WTC11 (cell line): ENCODE measurements around the gene CERCAM. TPM values are rescaled to one million over a fixed set of nuclear protein-coding genes. Genes with fewer than 3 reads are reported as not detected.

Experiments used
- ATAC-seq: fragments of 200-7000 bp; cut with Tn5 transposase; 2 replicates; pipeline ENCODE4 v1.10.0; 2021; ENCODE audit warnings: mild to moderate bottlenecking, moderate library complexity
- CTCF ChIA-PET: fragments of 300-600 bp; sonication (Branson Sonifier 250); formaldehyde crosslinking; loops from one replicate; lab custom pipeline; 2021; ENCODE audit warnings: antibody characterized with exemption; lab: Charles Lee
- POLR2A ChIA-PET: fragments of 350-600 bp; sonication (Branson Sonifier 250); formaldehyde crosslinking; loops from one replicate; lab custom pipeline; 2021; ENCODE audit warnings: antibody characterized with exemption; lab: Charles Lee
- DNase-seq: peaks from one replicate; pipeline ENCODE4 v3.0.0; 2021; ENCODE audit warnings: low spot score
- H3K27ac Mint-ChIP-seq: 2 replicates; pipeline ENCODE4 v1.8.0; 2021; ENCODE audit warnings: mixed read lengths
- H3K27me3 Mint-ChIP-seq: 2 replicates; pipeline ENCODE4 v1.8.0; 2021; ENCODE audit warnings: low read depth, mild to moderate bottlenecking, moderate library complexity, mixed read lengths
- H3K36me3 Mint-ChIP-seq: 2 replicates; pipeline ENCODE4 v1.8.0; 2021; ENCODE audit warnings: mixed read lengths
- H3K4me1 Mint-ChIP-seq: 2 replicates; pipeline ENCODE4 v1.8.0; 2022; ENCODE audit warnings: mixed read lengths
- H3K4me3 Mint-ChIP-seq: 2 replicates; pipeline ENCODE4 v1.8.0; 2021; ENCODE audit warnings: mild to moderate bottlenecking, moderate library complexity, mixed read lengths
- H3K9me3 Mint-ChIP-seq: 2 replicates; pipeline ENCODE4 v1.8.0; 2021; ENCODE audit warnings: mixed read lengths
- CREB1 ChIP-seq: sonication (generic); formaldehyde crosslinking; IDR thresholded peaks from 2 replicates; pipeline ENCODE4 v1.8.0; 2023; ENCODE audit warnings: mild to moderate bottlenecking, missing genetic modification reagents
- FOXJ3 ChIP-seq: sonication (generic); formaldehyde crosslinking; IDR thresholded peaks from 2 replicates; pipeline ENCODE4 v1.9.0; 2021; ENCODE audit warnings: missing genetic modification reagents, mild to moderate bottlenecking, borderline replicate concordance
- GRHL2 ChIP-seq: fragments of 250-450 bp; sonication (Bioruptor Pico); IDR thresholded peaks from 2 replicates; pipeline ENCODE4 v1.8.0; 2022; ENCODE audit warnings: mild to moderate bottlenecking, moderate library complexity; ENCODE audit not compliant: insufficient replicate concordance, severe bottlenecking
- MYBL2 ChIP-seq: sonication (generic); formaldehyde crosslinking; IDR thresholded peaks from 2 replicates; pipeline ENCODE4 v1.8.1; 2023; ENCODE audit warnings: mild to moderate bottlenecking, moderate library complexity, missing genetic modification reagents
- NFATC4 ChIP-seq: fragments of 250-450 bp; sonication (Bioruptor Pico); IDR thresholded peaks from 2 replicates; pipeline ENCODE4 v1.9.0; 2021; ENCODE audit warnings: mild to moderate bottlenecking
- ZNF121 ChIP-seq: sonication (generic); formaldehyde crosslinking; IDR thresholded peaks from 2 replicates; pipeline ENCODE4 v1.8.0; 2023; ENCODE audit warnings: missing genetic modification reagents
- total RNA-seq: library from RNA; stranded (reverse); gene quantifications from 3 replicates; pipeline ENCODE4 v1.2.3, GENCODE V29; 2021
- TF ChIP-seq, protein P1 (sequence below): sonication (generic); formaldehyde crosslinking; IDR thresholded peaks from 2 replicates; pipeline ENCODE4 v1.8.0; 2022; ENCODE audit warnings: mild to moderate bottlenecking, missing genetic modification reagents
- TF ChIP-seq, protein P2 (sequence below): sonication (generic); formaldehyde crosslinking; IDR thresholded peaks from 2 replicates; pipeline ENCODE4 v1.8.0; 2023; ENCODE audit warnings: mild to moderate bottlenecking, missing genetic modification reagents
- TF ChIP-seq, protein P3 (sequence below): sonication (generic); formaldehyde crosslinking; IDR thresholded peaks from 2 replicates; pipeline ENCODE4 v1.8.1; 2023; ENCODE audit warnings: mild to moderate bottlenecking, missing genetic modification reagents, moderate library complexity
- TF ChIP-seq, protein P4 (sequence below): sonication (generic); formaldehyde crosslinking; IDR thresholded peaks from 2 replicates; pipeline ENCODE4 v1.8.1; 2023; ENCODE audit warnings: mild to moderate bottlenecking, missing genetic modification reagents
- TF ChIP-seq, protein P5 (sequence below): sonication (generic); formaldehyde crosslinking; conservative IDR thresholded peaks from 2 replicates; pipeline ENCODE4 v1.8.1; 2023; ENCODE audit warnings: mild to moderate bottlenecking, low read depth, missing genetic modification reagents, moderate library complexity
- TF ChIP-seq, protein P6 (sequence below): sonication (generic); formaldehyde crosslinking; IDR thresholded peaks from 2 replicates; pipeline ENCODE4 v1.8.0; 2023; ENCODE audit warnings: missing genetic modification reagents

The CERCAM gene
- total RNA-seq, 1 experiment from 2014 or later = 15.2 TPM

DNA sequence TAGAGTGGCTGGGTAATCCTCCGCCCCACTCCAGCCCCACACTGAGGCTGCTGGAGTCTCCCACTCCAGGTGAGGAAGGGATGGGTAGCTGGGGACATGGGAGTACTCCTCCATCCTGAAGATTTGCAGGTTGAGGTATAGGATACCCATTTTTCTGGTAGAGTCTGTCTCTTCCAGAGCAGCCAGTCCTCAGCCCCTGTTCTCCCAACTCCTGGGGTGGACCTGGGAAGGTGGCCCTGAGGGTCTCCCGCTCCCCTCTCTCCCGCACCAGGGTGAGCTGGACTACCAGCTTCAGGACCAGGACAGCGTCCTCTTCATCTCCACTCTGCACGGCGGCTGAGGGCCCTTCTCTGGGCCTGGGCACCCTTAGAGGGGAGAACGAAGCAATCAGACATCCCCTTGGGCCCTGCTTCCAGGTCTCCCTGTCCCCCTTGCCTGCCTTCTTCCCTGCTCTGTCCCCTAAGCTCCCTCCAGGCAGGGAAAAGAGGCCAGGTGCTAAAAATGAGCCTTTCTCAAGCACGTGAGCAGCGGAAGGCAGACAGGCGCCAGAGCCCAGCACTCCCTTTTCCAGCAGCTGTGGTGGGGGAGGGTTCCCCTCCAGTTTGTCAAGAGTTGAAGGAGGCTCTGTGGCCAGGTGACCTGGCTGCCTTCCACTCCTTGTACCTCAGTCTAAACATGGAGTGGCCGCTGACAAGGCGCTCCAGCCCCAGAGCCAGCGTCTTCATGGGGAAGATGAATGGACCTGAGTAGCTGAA is 31.1 kb upstream of the CERCAM start:
- no peak overlapping the region for H3K4me3 Mint-ChIP-seq
- DNase-seq = peak; percentile 33
- ChIA-PET CTCF (interaction anchor here (1.3 to 8.3 kb wide), 8 partner anchors 19 to 272 kb away, joined by 3 to 74 read pairs (median 6); partner anchors contain the start of genes CERCAM and URM1), POLR2A (interaction anchor here (1.2 kb wide), 1 partner anchor 114 kb away, joined by 5 read pairs; the partner anchor contains the start of genes GOLGA2 and SWI5)
- H3K4me1 Mint-ChIP-seq = peaks cover 65% of the 10 kb centered on the region
- peaks cover 14% of the 10 kb centered on the region for H3K36me3 Mint-ChIP-seq
- TF ChIP-seq, protein P1, sequence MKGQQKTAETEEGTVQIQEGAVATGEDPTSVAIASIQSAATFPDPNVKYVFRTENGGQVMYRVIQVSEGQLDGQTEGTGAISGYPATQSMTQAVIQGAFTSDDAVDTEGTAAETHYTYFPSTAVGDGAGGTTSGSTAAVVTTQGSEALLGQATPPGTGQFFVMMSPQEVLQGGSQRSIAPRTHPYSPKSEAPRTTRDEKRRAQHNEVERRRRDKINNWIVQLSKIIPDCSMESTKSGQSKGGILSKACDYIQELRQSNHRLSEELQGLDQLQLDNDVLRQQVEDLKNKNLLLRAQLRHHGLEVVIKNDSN (CRISPR knock-in tag) = 0 out of 2 replicates have a peak, but pooled peaks have one; percentile 21
- TF ChIP-seq, protein P2, sequence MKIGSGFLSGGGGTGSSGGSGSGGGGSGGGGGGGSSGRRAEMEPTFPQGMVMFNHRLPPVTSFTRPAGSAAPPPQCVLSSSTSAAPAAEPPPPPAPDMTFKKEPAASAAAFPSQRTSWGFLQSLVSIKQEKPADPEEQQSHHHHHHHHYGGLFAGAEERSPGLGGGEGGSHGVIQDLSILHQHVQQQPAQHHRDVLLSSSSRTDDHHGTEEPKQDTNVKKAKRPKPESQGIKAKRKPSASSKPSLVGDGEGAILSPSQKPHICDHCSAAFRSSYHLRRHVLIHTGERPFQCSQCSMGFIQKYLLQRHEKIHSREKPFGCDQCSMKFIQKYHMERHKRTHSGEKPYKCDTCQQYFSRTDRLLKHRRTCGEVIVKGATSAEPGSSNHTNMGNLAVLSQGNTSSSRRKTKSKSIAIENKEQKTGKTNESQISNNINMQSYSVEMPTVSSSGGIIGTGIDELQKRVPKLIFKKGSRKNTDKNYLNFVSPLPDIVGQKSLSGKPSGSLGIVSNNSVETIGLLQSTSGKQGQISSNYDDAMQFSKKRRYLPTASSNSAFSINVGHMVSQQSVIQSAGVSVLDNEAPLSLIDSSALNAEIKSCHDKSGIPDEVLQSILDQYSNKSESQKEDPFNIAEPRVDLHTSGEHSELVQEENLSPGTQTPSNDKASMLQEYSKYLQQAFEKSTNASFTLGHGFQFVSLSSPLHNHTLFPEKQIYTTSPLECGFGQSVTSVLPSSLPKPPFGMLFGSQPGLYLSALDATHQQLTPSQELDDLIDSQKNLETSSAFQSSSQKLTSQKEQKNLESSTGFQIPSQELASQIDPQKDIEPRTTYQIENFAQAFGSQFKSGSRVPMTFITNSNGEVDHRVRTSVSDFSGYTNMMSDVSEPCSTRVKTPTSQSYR = no peak
- TF ChIP-seq, protein P3, sequence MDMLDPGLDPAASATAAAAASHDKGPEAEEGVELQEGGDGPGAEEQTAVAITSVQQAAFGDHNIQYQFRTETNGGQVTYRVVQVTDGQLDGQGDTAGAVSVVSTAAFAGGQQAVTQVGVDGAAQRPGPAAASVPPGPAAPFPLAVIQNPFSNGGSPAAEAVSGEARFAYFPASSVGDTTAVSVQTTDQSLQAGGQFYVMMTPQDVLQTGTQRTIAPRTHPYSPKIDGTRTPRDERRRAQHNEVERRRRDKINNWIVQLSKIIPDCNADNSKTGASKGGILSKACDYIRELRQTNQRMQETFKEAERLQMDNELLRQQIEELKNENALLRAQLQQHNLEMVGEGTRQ = 0 out of 2 replicates have a peak, but pooled peaks have one; percentile 14
- no peaks in the 10 kb centered on the region for H3K9me3 Mint-ChIP-seq
- H3K27ac Mint-ChIP-seq = no peak overlapping the region
- peaks cover 97% of the 10 kb centered on the region for H3K27me3 Mint-ChIP-seq
- ATAC-seq = peak; percentile 5; the same call in 1 of the 2 replicates

DNA sequence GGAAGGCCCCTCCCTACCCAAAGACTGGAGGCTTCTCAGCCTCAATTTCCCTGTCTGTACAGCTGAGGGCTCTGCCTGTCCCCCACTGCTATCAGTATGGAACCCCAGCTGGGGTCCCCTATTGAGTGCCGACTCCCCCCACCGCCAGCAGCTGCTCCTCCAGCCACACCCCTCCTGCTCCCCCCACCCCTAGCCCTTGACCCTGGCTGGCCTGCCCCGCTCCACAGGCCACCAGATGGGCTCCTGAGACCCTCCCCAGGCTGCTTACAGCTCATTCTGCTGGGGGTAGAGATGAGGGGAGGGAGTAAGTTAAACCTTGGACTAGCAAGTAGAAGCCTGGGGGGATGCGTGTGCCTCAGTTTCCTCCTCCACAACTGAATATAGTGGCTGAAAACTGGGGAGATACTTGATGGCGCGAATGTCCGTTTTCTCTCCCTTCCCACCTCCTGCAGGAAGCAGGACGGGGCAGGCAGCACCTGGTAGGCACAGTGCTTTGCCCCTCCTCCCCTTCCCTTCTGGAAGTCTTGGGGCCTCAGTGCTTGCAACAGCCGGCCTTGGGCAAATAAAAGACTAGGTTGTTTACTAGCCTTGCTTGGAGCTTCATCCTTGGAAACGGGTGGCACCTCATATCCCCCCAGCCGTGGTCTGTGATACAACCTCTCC is 30.4 kb upstream of the CERCAM start:
- no peak for ATAC-seq
- Mint-ChIP-seq H3K4me1 (peaks cover 63% of the 10 kb centered on the region), H3K27ac (no peak overlapping the region), H3K4me3 (no peak overlapping the region), H3K9me3 (no peaks in the 10 kb centered on the region), H3K27me3 (peaks cover 97% of the 10 kb centered on the region), H3K36me3 (peaks cover 14% of the 10 kb centered on the region)
- CTCF ChIA-PET = interaction anchor here (1.0 to 8.3 kb wide), 9 partner anchors 19 to 273 kb away, joined by 3 to 74 read pairs (median 6); partner anchors contain the start of genes CERCAM and URM1
- TF ChIP-seq NFATC4 (no peak), ZNF121 (0 out of 2 replicates have a peak, but pooled peaks have one; percentile 5)
- no peak for DNase-seq
- POLR2A ChIA-PET = interaction anchor here (1.2 kb wide), 1 partner anchor 114 kb away, joined by 5 read pairs; the partner anchor contains the start of genes GOLGA2 and SWI5

DNA sequence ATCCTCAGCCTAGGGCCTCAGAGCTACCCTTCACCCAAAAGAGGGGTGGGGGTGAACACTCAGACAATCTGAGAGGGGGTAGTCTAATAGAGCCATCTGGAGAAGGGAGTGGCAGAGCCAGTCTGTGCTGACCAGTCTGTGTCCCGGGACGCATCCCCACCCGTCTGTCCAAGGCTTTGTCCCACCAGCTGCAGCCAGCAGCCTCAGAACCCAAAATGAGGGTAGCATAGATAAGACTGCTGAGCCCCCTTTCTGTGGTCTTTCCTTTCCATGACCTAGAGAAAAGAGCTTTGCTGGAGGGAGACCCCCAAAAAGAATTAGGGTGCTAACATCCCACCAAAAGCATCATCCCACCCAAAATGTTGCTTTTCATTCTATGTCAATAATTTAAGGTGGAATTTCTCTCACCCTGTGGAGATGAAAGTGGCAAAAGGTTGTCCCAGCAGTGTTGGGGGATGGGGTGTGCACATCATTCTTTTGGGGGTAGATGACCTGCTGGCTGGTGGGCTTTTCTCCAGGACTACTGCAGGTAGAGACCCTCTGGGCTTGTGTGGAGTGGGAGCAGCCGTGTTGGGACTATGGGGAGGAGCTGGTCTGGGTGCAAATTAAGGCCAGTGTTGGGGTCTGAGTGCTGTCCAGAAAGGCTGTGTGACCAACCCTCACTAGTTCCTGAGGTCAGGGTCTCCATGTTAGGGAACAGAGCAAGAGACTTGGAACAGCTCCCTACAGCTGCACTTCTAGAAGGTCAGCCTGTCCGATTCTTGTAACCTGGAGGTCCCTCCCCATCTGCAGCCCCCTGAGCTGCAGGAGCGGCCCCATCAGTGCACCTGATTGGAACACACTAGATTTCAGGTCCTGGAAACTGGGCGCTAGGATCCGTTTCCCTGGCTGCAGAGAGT is 29.6 kb upstream of the CERCAM start:
- ATAC-seq (no peak), DNase-seq (no peak)
- no peak for TF ChIP-seq MYBL2 (CRISPR knock-in tag)
- no peak for TF ChIP-seq GRHL2 (CRISPR knock-in tag)
- TF ChIP-seq, protein P4, sequence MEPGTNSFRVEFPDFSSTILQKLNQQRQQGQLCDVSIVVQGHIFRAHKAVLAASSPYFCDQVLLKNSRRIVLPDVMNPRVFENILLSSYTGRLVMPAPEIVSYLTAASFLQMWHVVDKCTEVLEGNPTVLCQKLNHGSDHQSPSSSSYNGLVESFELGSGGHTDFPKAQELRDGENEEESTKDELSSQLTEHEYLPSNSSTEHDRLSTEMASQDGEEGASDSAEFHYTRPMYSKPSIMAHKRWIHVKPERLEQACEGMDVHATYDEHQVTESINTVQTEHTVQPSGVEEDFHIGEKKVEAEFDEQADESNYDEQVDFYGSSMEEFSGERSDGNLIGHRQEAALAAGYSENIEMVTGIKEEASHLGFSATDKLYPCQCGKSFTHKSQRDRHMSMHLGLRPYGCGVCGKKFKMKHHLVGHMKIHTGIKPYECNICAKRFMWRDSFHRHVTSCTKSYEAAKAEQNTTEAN (CRISPR knock-in tag) = no peak
- TF ChIP-seq, protein P5, sequence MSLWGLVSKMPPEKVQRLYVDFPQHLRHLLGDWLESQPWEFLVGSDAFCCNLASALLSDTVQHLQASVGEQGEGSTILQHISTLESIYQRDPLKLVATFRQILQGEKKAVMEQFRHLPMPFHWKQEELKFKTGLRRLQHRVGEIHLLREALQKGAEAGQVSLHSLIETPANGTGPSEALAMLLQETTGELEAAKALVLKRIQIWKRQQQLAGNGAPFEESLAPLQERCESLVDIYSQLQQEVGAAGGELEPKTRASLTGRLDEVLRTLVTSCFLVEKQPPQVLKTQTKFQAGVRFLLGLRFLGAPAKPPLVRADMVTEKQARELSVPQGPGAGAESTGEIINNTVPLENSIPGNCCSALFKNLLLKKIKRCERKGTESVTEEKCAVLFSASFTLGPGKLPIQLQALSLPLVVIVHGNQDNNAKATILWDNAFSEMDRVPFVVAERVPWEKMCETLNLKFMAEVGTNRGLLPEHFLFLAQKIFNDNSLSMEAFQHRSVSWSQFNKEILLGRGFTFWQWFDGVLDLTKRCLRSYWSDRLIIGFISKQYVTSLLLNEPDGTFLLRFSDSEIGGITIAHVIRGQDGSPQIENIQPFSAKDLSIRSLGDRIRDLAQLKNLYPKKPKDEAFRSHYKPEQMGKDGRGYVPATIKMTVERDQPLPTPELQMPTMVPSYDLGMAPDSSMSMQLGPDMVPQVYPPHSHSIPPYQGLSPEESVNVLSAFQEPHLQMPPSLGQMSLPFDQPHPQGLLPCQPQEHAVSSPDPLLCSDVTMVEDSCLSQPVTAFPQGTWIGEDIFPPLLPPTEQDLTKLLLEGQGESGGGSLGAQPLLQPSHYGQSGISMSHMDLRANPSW = no peak
- no peak for TF ChIP-seq FOXJ3
- TF ChIP-seq, protein P6, sequence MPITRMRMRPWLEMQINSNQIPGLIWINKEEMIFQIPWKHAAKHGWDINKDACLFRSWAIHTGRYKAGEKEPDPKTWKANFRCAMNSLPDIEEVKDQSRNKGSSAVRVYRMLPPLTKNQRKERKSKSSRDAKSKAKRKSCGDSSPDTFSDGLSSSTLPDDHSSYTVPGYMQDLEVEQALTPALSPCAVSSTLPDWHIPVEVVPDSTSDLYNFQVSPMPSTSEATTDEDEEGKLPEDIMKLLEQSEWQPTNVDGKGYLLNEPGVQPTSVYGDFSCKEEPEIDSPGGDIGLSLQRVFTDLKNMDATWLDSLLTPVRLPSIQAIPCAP (CRISPR knock-in tag) = no peak
- no peak for TF ChIP-seq CREB1 (CRISPR knock-in tag)
- ChIA-PET POLR2A (interaction anchor here (0.8 kb wide), 1 partner anchor 20 kb away, joined by 4 read pairs; the partner anchor contains the start of gene URM1), CTCF (interaction anchor here (0.8 to 8.3 kb wide), 8 partner anchors 19 to 96 kb away, joined by 3 to 74 read pairs (median 6); partner anchors contain the start of genes CERCAM and URM1)
- Mint-ChIP-seq H3K9me3 (no peaks in the 10 kb centered on the region), H3K36me3 (peaks cover 14% of the 10 kb centered on the region), H3K27ac (no peak overlapping the region), H3K27me3 (peaks cover 97% of the 10 kb centered on the region), H3K4me3 (peak overlapping the region; percentile 80), H3K4me1 (peaks cover 55% of the 10 kb centered on the region)
